COLO668 (cell line): ENCODE results near the gene PABPC3.

ENCODE experiments used
- DNase-seq: peaks from one replicate; lab custom pipeline; 2025; ENCODE audit not compliant: unreplicated experiment; lab: John Stamatoyannopoulos, UW

Gene PABPC3

DNA sequence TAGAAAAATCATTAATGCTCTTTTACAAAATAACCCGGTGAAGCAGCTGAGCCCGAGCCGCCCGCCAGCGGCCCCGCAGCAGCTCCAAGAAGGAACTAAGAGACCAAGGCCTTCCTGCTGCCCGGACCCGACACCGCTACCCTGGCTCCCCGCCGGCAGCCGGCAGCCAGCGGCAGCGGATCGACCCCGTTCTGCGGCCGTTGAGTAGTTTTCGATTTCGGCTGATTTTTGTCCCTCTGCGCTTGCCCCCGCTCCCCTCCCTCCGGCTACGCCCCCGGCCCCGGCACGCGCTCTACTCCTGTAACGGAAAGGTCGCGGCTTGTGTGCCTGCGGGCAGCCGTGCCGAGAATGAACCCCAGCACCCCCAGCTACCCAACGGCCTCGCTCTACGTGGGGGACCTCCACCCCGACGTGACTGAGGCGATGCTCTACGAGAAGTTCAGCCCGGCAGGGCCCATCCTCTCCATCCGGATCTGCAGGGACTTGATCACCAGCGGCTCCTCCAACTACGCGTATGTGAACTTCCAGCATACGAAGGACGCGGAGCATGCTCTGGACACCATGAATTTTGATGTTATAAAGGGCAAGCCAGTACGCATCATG is at the start of gene PABPC3:
PABPC3 (plus strand) TSS at position 286 of the 603 bp plus-strand sequence; CDS start at position 349, 63 bp downstream.
- no peak for DNase-seq

- no peak for DNase-seq
Observed at GRCh38 chr13:25046274-25046984, 49.5 kb upstream of the PABPC3 start.

DNA sequence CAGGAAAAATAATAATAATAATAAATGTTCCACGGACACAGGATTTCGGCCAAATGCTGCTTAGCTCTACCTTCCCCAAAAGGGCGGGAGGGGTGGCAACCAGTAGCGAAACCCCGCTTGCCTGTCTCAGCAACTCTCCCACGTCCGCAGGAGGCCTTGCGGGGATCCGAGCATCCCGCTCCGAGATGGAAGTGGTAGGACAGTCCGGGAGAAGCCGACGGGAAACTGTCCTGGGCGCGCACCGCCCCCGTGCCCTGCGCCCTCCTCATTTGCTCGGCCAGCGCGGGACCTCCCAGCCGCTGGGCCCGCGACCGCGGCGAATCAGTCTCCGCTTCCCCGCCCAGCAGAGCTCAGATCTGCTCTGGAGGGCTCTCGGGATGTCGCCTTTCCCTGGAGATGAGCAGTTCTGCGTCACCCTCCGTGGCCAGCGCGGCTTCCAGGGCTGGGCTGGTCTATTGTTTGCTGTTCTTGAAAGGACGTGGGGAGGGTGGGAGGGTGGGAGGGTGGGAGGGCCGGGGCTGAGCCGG is 48.9 kb upstream of the PABPC3 start:
- DNase-seq = peak; percentile 36

- DNase-seq = no peak
Observed at GRCh38 chr13:25051065-25051464, 44.9 kb upstream of the PABPC3 start.

GRCh38 chr13:25059166-25059565 is 36.8 kb upstream of the PABPC3 start:
- no peak for DNase-seq

- no peak for DNase-seq
Observed at GRCh38 chr13:25059958-25060357, 36.0 kb upstream of the PABPC3 start.

DNA sequence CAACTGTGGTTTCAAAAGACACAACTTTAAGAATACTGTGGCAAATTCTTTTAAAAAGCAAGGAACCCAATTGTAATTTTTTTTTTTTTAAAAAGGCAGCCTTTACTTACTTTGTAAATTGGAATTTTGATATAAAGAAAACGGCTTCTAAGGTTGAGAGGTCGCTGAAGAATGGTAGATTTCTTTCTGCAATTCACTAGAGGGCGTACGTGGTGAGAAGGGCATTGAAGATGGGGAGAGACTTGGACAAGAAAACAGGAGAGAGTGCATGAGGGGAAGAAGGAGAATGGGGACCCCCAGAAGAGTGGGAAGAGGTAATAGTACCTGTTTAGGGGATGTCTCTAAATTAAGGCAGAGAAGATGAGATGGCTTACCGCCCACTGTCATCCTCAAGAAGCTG is 33.5 kb upstream of the PABPC3 start:
- DNase-seq = no peak

DNA sequence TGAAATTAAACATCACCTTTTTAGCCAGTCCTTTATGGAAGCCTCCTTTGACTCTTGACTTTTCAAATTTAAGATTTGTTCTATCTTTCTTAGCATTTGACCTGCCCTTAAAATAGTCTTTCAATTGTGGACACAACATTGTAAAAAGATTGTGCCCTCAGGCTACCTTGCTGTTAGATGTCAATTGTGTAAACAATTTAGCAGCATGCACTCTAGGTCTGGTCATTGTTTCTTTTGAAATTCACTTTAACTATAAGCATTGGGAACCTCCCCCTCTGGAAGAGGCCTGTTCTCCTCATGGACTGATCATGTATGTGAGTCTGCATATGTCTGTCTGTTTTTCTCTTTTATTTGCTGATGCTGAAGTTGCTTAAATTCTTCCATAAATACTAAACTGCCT is 31.5 kb upstream of the PABPC3 start:
- no peak for DNase-seq

- no peak for DNase-seq
Observed at GRCh38 chr13:25065974-25066770, 29.8 kb upstream of the PABPC3 start.

GRCh38 chr13:25067064-25067463 is 28.9 kb upstream of the PABPC3 start:
- DNase-seq = peak; percentile 84

DNA sequence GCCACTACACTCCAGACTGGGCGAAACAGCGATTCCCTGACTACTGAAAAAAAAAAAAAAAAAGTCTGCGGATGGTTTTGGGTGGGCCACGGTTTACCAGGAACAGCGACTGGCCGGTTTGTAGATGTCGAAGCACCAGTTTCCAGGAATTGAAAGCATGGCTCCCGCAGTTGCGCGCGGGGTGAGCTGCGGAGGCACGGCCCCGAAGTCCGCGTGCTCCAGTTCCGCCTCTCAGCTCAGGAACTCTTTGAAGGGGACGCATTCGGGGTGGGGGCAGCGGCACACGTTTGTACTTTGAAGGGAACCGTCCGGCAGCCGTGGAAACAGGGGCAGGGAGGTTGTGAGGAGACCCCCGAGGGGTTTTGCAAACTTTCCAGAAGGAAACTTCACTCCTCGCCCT is 27.1 kb upstream of the PABPC3 start:
- DNase-seq = no peak

- DNase-seq = no peak
Observed at GRCh38 chr13:25069236-25069635, 26.7 kb upstream of the PABPC3 start.

DNA sequence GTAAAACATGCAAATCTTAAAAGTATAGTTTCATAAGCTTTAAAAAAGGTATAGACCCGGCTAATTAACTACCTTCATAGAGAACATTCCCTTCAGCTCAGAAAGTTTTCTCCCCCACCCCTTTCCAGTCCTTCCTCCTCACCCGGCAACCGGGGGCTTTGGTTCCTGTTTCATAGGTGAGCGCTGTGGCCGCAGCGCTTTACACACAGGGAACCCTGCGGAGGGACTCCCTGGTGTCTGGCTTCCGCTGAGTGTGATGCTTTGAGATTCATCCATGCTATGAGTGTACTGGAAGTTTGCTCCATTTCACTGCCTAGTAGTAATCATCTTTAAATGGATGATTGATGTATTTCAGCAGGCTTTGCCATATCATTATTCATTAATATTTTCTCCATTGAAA is 26.0 kb upstream of the PABPC3 start:
- DNase-seq = no peak

- no peak for DNase-seq
Observed at GRCh38 chr13:25080773-25081172, 15.2 kb upstream of the PABPC3 start.

GRCh38 chr13:25084096-25084495 is 11.8 kb upstream of the PABPC3 start:
- DNase-seq = no peak

GRCh38 chr13:25085125-25085742 is 10.7 kb upstream of the PABPC3 start:
- DNase-seq = no peak

- no peak for DNase-seq
Observed at GRCh38 chr13:25088562-25089221, 7.2 kb upstream of the PABPC3 start.

GRCh38 chr13:25097426-25097825 is 1.5 kb downstream of the PABPC3 start:
- DNase-seq = no peak

DNA sequence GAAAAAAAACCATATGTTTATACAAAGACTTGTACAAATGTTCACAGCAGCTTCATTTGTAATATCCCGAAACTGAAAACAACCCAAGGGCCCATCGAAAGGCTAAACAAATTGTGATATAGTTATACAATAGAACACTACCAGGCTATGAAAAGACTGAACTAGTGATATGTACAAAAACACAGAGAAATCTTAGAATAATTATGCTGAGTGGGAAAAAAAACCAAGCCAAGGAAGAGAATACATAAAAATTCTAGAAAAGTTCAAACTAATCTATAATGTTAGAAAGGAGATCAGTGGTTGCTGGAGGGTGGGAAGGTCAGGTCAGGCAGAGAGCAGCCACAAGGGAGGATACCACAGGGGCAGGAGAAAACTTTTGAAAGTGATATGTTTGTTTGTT is 7.8 kb downstream of the PABPC3 start:
- no peak for DNase-seq

DNA sequence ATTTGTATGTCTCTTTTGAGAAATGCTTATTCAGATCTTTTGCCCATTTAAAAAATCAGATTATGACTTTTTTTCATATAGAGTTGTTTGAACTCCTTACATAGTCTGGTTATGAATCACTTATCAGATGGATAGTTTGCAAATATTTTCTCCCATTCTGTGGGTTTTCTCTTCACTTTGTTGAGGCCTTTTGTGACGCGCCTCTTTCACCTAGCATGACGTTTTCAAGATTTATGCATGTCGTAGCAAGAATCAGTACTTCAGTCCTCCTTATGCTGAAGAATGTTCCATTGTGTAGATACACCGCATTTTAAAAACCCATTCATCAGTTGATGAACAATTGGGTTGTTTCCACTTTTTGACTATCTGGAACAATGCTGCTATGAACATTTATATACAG is 13.4 kb downstream of the PABPC3 start:
- DNase-seq = no peak
